Activated T-cell treated with anti-CD3 and anti-CD28 coated beads, Interleukin-2, amount 50 U/mL, for 48 hours (primary cell): ENCODE data around the gene NEK10.
"Not testable (repeated sequence)": the region's sequence is repeated elsewhere in the genome, so short reads cannot be mapped to it uniquely, and the experiment has no call there.

Experiments
- DNase-seq, 2 experiments: peaks; one replicate each; pipeline ENCODE4 v3.0.0-alpha.2; 2020

Gene NEK10

DNA sequence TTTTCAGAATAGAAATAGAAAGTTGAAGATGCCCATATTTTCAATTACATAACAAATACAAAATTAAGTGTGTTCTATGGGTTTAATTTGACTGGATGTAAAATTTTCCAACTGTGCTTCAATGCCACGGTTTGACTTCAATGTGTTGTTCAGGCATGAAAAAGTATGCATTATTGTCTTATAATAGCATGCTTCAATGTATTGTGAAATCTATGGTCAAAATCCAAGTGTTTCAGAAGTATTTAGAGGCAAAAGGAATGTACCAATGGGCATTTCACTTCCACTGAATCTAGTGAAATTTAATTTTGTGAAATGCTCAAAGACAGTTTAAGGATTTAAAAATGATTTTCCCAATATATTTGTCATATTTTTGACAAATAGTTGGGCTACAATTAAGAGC, 16.0 kb downstream of the NEK10 start:
- DNase-seq = no peak

DNA sequence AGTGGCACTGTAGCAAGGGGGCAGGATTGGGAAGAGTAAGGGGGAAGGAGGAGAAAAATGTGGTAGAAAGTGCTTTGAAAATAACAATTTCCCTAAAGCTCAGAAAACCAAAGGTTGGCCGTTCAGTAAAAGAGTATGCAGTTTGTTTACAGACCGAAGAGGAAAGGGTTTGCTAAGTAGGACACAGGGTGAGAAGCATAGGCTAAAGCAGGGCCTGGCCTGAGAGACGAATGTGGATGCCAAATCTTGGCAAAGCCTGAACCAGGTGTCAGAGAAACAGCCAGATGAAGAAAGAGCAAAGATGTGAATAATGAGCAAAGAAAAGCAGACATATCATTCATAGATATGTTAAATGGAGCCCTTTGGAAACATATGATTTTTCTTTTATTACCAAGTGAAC, 17.1 kb downstream of the NEK10 start:
- DNase-seq = no peak

DNA sequence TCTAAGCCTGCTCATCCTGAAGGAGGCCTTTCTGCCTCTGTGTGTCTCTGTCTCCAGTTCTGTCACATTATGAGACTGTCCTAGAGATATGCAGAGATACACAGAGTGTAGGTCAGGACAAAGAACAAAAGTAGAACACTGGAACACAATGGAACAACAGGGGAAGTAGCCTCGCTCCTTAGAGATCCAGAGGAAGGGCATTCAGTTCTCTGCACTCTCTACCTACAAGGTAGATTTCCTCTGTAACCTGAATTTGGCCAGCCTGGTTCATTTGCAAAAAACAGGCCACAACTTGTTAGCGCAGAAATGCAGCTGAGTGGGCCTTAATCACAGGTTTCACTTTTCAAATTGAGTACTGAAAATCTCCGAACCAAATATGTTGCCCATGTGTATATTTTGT, 19.4 kb downstream of the NEK10 start:
- no peak for DNase-seq

DNA sequence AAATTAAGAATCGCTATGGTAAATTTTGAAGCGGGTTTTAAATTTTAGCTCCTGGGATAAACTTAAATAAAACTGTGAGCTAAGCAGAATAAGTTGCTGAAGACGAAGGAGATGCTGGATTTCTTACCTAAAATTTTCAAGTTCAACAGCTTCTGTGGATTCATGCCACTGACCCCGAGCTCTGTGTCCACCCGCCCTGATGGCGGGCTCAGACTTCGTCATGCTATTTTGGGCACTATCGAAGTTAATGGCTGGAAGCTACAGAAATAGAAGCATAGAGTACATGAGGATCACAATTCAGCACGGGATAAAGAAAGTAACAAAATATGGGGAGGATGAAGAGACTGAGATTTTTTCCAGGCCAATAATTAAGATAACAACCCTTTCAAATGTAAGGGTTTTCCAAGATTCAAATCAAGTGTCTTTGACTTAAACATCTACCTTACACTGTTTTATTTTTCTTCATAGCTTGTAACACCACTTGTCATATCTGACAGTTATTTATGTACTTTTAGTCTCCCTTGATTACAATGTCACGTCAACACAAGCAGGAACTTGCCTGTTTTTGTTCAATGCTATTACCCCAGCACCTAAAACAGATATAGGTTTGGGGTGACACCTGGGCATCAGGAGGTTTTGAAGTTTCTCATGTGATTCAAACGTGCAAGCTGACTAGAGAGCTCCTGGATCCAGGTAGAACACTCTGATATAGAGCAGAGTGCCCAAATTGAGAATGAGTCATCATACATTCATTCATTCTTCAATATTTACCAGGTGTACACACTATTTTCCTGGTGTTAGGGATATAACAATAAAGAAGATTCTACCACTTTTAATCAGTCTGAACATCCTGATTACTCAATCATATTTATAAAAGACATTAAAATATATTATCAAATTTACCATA, 23.0 kb downstream of the NEK10 start:
- no peak for DNase-seq

DNA sequence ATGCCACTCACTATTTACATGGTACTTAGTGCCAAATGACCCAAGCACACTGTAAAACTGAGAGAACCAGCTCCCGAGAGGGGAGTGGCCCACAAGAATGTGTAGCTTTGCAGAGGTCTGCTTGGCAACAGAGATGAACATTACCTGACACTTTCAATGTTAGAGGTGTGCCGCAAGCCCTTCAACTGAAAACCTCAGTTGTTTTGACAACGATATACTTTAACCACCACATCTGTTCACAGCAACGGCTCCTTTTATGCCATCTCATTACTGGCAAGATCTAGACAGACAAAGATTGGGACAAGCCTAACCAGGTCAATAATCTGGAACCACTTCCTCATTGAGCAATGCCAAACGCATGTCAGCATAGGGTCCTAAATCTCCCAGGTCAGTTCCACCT, 23.7 kb downstream of the NEK10 start:
- DNase-seq = no peak

DNA sequence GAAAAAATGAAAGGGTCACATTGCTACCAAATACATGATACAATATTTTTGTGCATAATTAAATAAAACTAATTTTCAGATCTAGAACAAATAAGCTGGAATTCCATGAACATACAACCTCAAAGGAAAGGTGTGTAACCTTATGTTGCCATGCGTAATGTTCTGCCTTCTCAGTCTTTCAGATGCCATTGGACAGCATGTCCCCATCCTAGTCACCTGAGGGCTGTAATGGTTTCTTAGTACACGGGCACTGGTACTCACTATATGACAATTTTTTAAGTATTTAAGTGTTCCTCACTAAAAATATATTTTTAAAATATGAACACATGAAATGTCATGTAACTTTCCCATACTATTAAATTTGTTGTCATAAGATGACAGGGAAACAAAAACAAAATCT, 24.1 kb downstream of the NEK10 start:
- DNase-seq = no peak

DNA sequence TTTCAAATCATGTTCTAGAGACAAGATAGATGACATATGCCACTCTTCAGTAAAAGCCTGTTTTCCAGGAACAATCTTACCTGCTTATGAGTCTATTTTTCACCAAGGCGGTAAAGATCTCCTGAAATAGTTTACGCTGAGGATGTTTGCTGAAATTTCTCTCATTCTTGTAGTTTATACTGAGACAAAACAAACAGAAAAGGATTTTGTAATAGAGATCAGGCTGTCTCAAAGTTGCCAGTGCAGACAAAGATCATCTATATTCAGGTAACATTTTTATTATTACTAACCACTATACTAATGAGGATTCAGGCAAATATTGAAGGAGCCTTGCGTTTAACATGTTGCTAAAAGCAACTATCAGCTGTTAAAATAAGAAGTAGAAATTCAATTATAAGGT, 25.0 kb downstream of the NEK10 start:
- no peak for DNase-seq

DNA sequence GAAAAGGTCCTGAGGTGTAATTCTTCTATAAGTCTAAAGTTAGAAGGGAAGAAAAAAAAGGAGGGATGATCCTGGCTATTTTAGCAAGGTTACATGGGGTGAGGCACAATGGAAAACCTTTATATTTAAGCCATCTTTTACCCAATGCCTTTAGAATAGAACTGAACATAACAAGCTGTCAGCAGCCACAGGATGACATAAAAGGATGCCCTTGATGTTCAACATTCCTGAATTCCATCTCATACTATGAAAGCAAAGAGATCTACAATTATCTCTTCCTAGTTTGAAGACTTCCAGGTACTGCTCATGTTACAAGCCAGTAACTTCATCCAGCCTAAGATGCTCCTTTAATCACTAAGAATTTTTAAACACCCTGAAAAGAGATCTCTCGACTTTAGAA, 26.9 kb downstream of the NEK10 start:
- DNase-seq = no peak

DNA sequence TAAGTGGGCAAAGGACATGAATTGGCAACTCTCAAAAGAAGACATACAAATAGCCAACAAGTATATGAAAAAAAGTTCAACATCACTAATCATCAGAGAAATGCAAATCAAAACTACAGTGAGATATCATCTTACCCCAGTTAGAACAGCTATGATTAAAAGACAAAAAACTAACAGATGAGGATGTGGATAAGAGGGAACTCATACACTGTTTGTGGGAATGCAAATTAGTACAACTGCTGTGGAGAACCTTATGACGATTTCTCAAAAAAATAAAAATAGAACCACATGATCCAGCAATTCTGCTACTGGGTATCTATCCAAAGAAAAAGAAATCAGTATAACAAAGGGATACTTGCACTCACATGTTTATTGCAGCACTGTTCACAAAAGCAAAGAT, 28.6 kb downstream of the NEK10 start:
- no peak for DNase-seq

DNA sequence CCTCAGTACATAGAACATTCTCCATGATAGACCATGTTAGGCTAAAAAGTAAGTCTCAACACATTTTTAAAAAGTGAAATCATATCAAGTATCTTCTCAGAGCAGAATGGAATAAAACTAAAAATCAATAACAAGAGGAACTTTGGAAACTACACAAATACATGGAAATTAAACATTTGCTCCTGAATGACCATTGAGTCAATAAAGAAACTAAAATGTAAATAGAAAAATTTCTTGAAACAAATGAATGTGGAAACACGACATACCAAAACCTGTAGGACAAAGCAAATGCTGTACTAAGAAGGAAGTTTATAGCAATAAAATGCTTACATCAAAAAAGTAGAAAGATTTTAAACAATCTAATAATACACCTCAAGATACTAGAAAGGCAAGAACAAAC, 33.6 kb downstream of the NEK10 start:
- DNase-seq = no peak

DNA sequence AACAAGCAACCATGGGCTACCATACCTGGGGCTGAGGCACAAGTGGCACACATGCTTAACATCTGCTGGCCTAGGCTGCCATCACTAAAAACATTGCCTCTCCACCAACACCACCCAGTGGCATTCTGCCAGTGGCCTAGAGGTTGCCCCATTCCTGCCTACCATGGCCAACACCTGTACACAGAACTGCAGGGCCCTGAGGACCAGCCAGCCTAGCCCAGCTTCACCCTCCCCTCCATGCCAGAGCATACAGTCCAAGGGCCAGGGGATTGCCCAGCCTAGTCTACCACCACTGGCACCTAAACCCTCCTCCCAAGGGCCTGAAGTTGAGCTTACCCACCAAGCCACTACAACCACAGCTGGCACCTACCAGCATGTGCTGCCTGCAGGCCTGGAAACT, 35.3 kb downstream of the NEK10 start:
- no peak for DNase-seq

DNA sequence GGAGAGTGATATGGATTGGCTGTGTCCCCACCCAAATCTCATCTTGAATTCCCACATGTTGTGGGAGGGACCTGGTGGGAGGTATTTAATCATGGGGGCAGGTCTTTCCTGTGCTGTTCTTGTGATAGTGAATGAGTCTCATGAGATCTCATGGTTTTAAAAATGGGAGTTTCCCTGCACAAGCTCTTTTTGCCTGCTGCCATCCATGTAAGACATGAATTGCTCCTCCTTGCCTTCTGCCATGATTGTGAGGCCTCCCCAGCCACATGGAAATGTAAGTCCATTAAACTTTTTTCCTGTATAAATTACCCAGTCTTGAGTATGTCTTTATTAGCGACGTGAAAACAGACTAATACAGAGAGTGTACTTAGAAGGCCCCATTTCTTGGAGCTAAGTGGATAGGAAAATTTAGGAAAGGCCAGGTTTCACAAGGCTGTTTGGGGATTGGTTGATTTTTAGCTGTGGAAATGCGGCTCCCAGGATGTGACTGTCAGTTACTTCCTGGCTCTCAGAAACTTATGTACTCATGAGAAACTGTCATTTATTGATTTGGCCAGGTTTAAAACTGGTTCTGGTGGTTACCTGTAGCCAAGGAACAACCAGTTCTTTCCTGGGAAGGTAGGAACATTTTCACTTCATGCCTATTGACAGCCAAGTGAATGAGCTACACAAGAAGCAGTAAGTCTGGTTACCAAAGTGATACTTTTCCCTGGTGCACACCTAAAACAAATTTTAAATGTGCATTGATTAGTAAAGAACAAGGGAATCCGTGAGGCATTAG, 40.0 kb downstream of the NEK10 start:
- not testable (repeated sequence) for DNase-seq

DNA sequence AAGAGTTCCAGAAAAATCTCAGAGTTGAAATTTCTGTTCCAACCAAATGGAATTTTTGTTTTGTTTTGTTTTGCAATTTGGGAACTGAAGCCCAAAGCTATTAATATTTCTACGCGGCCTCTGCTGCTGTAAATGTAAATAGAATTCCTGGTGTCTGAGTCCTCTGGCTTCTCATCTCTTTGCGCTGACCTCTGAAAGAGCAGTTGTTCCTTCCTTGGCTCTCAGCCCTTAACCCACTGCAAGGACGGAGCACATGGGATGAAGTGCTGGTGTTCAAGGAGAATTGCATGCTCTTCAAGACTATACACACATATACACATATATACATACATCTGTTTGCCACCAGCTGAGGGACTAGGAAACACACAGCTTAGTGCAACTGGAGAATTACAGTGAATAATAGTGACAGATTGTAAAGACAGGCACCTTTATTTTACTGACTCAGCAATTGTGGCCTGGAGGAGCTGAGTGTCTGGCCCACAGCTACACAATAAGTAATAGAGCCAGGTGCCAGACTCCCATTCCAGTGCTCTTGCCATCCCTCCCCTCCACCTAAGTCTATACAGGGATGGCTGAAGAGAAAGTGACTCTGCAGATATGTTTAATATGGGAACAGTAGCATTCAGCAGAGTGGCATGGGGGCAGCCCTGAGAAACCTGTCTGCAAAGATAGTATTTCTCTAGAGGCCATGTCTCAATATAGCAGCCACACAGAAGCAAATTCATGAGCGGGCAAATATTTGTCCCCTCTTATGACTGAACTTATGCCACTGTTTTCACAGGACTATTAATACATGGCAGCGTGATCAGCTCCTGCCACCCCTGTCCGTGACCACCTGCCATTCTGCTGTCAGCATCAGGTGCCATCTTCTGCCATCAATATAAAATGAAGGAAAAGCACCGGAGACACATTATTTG, 42.3 kb downstream of the NEK10 start:
- DNase-seq = no peak

DNA sequence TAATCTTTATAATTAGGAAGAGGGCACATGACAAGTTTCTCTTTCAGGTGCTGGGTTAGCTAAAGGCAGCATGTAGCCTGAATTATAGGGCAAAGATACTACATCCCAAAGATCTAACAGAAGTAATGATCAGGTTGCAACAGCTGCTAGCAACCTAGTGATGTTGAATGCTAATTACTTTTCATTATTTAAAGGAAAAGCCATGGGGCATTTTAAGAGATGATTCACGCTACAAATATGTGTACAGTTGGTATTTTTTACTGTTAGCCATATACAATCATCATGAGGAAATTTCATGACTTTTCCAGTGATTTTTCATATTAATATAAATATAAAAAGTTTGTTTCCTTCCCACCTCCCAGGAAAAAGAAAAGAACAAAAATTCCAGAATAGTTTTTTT, 43.0 kb downstream of the NEK10 start:
- DNase-seq = no peak

DNA sequence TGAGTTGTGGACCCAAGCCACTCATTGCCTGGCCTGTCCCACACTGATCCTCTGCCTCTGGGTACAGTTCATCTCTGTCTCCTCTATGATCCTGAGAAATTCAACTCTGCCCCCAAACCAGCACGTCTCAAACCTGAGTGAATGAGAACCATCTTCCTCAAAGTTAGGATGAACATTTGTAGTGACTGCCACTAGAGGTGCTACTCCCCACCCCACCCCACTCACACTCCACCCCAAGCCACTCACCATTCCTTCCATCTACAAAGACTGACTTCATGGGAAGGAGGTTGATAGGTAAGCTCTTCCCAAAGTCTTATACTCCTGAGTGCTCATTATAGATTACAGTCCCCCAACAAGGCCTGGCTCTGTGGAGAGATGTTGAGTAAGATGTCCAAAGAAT, 43.8 kb downstream of the NEK10 start:
- DNase-seq = no peak

DNA sequence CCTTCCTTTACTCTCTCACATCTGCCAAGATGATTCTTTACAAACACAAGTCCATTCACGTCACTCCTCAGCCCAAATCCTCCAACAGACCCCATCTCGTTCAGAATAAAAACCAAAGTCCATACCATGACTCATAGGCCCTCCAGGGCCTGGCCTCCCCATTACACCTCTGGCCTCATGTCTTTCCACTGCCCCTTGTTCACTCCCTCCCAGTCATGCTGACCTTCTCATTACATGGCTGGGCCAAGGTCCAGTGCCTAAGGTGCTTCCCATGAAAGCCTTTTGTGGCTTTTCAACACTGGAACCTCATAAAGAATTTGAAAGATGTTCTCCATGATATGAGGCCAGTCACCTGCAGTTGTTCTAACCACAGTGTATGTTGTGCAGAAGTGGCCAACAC, 44.5 kb downstream of the NEK10 start:
- no peak for DNase-seq

DNA sequence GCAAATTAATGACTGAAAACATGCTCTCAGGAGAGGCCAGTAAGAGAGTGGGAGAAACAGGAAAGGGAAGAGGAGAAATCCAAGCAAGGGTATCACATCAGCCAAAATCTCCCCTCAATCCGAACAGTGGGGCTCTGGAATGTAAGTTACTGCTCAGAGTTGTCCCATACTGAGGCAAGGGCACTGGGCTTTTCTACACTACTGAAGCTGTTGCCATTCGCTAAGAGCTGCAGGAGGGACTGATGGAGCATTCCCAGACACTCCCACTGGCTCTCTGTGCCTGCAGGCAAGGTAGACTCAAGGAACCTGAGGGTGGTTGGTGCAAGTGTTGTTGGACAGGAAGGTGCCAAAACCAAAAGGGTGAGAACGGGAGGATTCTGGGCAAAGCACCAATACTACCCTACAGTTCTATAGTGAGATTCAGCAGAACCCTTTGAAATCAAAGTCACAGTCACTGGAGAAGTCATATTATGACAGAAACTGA, 46.1 kb downstream of the NEK10 start:
- DNase-seq = no peak

DNA sequence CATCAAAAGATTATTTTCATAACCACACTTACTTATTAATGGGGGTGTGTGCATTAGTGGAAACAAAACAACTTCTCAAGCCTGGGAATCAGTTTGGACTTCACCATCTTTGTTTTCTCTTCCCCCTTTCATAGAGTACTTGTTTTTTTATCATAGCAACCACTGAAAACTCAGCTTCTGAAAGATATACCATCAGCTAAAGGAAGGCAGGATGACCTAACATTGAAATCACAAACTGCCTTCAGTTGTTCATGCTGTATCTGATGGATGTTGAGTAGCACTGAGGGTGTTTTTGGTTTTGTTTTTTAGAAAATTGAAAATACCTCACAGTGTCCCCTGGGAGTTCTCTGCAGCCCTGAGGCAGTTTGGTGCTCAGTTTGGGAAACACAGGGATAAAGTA, 46.5 kb downstream of the NEK10 start:
- DNase-seq = no peak

DNA sequence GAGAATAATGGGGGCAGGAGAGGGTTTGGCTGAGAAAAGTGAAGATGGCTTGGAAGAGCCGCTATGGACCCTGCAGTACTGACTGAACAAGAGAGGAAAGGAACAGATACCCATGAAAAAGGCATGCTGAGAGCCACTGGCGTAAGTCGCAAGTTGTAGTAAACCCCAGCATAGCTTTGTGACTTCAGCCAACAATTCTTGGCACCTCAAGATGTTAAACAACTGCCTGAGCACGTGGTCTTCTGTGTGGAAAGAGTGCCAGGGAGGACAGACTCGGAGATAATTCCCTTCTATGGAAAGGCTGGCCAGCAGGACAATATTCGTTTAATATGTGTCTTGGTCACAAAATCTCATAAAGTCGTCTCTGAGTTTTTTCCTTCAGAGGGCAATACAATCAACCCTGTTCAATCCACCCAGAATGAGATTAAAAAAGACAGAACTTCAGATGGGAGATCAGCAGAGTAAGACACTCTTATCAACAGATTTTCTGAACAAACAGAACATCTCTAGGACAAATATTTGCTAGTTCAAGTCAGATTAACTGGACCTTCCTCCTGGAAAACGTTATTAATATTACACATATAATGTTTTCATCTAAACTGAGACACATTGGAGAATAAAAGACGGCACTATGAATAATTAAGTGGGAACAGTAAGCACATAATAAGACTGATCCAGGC, 49.2 kb downstream of the NEK10 start:
- no peak for DNase-seq

DNA sequence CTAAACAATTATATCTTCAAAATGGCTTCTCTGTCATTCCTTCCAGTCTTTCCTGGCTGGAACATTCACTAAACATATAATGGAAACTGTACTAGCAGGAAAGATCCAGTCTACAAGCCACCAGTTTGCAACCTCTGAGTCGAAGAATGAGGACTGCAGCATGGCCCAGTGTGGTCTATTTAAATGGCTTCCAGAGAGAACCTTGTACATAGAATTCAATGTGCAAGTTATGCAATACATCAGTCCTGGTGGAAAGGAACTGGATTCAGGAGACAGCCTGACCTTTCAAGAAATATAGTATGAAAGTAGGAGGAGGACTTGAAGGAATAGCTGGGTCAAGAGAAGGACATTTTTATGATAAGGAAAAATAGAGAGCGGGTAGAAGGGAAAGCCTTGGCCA, 49.9 kb downstream of the NEK10 start:
- no peak for DNase-seq

DNA sequence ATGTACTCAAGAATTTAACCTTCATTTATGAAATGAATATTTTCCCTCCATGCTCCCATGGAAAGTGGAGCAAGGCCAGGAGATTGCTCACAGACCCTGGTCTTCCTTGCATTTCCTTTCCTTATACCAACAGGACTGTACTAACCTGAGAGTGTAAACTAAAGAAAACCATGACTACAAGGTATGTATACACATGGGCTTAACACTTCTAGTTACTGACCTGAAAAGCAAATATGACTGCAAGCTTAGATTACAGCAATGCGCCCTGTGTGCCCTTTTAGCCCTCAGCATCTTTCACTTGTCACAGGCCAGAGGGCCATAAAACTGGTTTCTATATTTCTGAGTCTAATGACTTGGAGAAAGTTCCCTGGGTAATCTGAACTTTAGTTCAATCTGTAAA, 52.1 kb downstream of the NEK10 start:
- no peak for DNase-seq

DNA sequence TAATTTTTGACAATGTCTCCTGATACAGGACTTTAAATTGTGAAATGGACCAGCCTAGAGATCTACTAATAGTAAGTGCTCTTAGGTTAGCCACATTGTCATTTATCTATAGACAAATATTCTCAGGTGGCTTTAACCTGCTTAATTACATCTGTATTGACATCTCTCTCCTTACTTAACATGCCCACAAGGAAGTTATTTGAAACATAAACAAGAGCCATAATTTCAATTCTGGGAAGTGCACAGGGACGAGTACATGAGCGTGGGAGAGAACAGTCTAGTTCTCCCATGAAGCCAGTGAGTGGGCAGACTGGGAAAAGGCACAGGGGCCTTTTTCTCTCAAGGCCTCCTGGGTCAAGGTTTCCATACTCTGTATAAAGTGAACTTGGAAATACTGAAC, 54.2 kb downstream of the NEK10 start:
- DNase-seq = no peak
